Urothelium cell line (cell line): ENCODE results near the gene ADAMTS9.

Experiments
- DNase-seq: peaks from one replicate; pipeline ENCODE4 v3.0.0; 2011; ENCODE audit warnings: low spot score, mixed read lengths
- FAIRE-seq: peaks from 2 replicates; lab custom pipeline; 2011; peaks lifted over from hg19 to GRCh38; lab: Jason Lieb, UNC

ADAMTS9 gene

GRCh38 chr3:64586952-64587351 lies 100.8 kb downstream of the ADAMTS9 start:
- DNase-seq (no peak), FAIRE-seq (no peak)

- DNase-seq (no peak), FAIRE-seq (no peak)
These were observed 103.6 kb downstream of the ADAMTS9 start for GRCh38 chr3:64584179-64584578.

GRCh38 chr3:64578797-64579196 lies 109.0 kb downstream of the ADAMTS9 start:
- DNase-seq (no peak), FAIRE-seq (no peak)

GRCh38 chr3:64578062-64578770 lies 109.6 kb downstream of the ADAMTS9 start:
- DNase-seq, result no peak
- FAIRE-seq, result no peak

GRCh38 chr3:64576211-64576775 lies 111.5 kb downstream of the ADAMTS9 start:
- FAIRE-seq (no peak), DNase-seq (no peak)

GRCh38 chr3:64575211-64575844 lies 112.5 kb downstream of the ADAMTS9 start:
- peak; percentile 27 for DNase-seq

GRCh38 chr3:64574194-64574593 lies 113.6 kb downstream of the ADAMTS9 start:
- no peak for DNase-seq
- FAIRE-seq, result no peak

More at GRCh38 chr3:64575211-64575844, 112.5 kb downstream of the ADAMTS9 start:
- FAIRE-seq, result no peak

GRCh38 chr3:64571982-64572381 lies 115.8 kb downstream of the ADAMTS9 start:
- FAIRE-seq (no peak), DNase-seq (no peak)

GRCh38 chr3:64568895-64569517 lies 118.8 kb downstream of the ADAMTS9 start:
- FAIRE-seq (no peak), DNase-seq (no peak)

GRCh38 chr3:64566859-64567258 lies 120.9 kb downstream of the ADAMTS9 start:
- FAIRE-seq (no peak), DNase-seq (no peak)

- no peak for FAIRE-seq
These were observed 124.0 kb downstream of the ADAMTS9 start for GRCh38 chr3:64563751-64564150.

GRCh38 chr3:64561868-64562267 lies 125.9 kb downstream of the ADAMTS9 start:
- FAIRE-seq, result no peak
- DNase-seq, result no peak

More at GRCh38 chr3:64563751-64564150, 124.0 kb downstream of the ADAMTS9 start:
- no peak for DNase-seq

GRCh38 chr3:64561325-64561843 lies 126.4 kb downstream of the ADAMTS9 start:
- FAIRE-seq (no peak), DNase-seq (no peak)

- FAIRE-seq, result no peak
- no peak for DNase-seq
These were observed 127.0 kb downstream of the ADAMTS9 start for GRCh38 chr3:64560791-64561190.

- FAIRE-seq, result no peak
These were observed 128.2 kb downstream of the ADAMTS9 start for GRCh38 chr3:64559588-64559987.

GRCh38 chr3:64556046-64556445 lies 131.8 kb downstream of the ADAMTS9 start:
- no peak for DNase-seq
- FAIRE-seq, result no peak

More at GRCh38 chr3:64559588-64559987, 128.2 kb downstream of the ADAMTS9 start:
- DNase-seq, result no peak

GRCh38 chr3:64555351-64555750 lies 132.4 kb downstream of the ADAMTS9 start:
- no peak for FAIRE-seq
- no peak for DNase-seq

- FAIRE-seq, result no peak
- no peak for DNase-seq
These were observed 133.5 kb downstream of the ADAMTS9 start for GRCh38 chr3:64554096-64554920.

GRCh38 chr3:64552966-64553365 lies 134.8 kb downstream of the ADAMTS9 start:
- DNase-seq (no peak), FAIRE-seq (no peak)

- DNase-seq (no peak), FAIRE-seq (no peak)
These were observed 135.6 kb downstream of the ADAMTS9 start for GRCh38 chr3:64552160-64552559.
